Brain microvascular endothelial cell (primary cell): Measurements from ENCODE around the gene CTXN3.

ENCODE experiments used
- DNase-seq: peaks from one replicate; pipeline ENCODE4 v3.0.0-alpha.2; 2020
- H3K27ac ChIP-seq: fragments of 250-450 bp; sonication (Bioruptor Pico); 2 replicates; pipeline ENCODE4 v1.5.1; 2020; ENCODE audit warnings: mild to moderate bottlenecking, moderate library complexity
- H3K27me3 ChIP-seq: fragments of 250-450 bp; sonication (Bioruptor Pico); replicated peaks from 2 replicates; pipeline ENCODE4 v1.5.1; 2020; ENCODE audit warnings: mild to moderate bottlenecking
- H3K36me3 ChIP-seq: fragments of 250-450 bp; sonication (Bioruptor Pico); replicated peaks from 2 replicates; pipeline ENCODE4 v1.5.1; 2020; ENCODE audit warnings: mild to moderate bottlenecking
- H3K4me3 ChIP-seq: 2 replicates; pipeline ENCODE4 v1.5.1; 2011; ENCODE audit warnings: low read depth, mild to moderate bottlenecking, control low read depth, low read length, moderate library complexity
- in situ Hi-C: cut with HindIII; loops from 2 replicates; pipeline ENCODE4 v1.10.0; 2017; ENCODE audit warnings: low sequenced_read_pairs, low pct_ligation_motif_present
- TF ChIP-seq, protein P1 (sequence below): IDR thresholded peaks from 2 replicates; pipeline ENCODE4 v1.5.1; 2011; ENCODE audit warnings: low read depth, mild to moderate bottlenecking, moderate library complexity, low read length, control low read depth, inconsistent platforms; ENCODE audit errors: missing control alignments

Gene CTXN3

GRCh38 chr5:127649018-127649439, at the start of gene CTXN3:
CTXN3 (plus strand) TSS chr5:127649082; CDS start chr5:127657522, 8,440 bp downstream.
- TF ChIP-seq, protein P1, sequence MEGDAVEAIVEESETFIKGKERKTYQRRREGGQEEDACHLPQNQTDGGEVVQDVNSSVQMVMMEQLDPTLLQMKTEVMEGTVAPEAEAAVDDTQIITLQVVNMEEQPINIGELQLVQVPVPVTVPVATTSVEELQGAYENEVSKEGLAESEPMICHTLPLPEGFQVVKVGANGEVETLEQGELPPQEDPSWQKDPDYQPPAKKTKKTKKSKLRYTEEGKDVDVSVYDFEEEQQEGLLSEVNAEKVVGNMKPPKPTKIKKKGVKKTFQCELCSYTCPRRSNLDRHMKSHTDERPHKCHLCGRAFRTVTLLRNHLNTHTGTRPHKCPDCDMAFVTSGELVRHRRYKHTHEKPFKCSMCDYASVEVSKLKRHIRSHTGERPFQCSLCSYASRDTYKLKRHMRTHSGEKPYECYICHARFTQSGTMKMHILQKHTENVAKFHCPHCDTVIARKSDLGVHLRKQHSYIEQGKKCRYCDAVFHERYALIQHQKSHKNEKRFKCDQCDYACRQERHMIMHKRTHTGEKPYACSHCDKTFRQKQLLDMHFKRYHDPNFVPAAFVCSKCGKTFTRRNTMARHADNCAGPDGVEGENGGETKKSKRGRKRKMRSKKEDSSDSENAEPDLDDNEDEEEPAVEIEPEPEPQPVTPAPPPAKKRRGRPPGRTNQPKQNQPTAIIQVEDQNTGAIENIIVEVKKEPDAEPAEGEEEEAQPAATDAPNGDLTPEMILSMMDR, result no peak
- no peak for DNase-seq
- Histone ChIP-seq H3K4me3 (no peak within 1 kb of the TSS), H3K27me3 (no peaks in the 10 kb centered on the region), H3K36me3 (no peaks in the 10 kb centered on the region), H3K27ac (no peak within 1 kb of the TSS)
- in situ Hi-C loops, result no loop called here

DNA sequence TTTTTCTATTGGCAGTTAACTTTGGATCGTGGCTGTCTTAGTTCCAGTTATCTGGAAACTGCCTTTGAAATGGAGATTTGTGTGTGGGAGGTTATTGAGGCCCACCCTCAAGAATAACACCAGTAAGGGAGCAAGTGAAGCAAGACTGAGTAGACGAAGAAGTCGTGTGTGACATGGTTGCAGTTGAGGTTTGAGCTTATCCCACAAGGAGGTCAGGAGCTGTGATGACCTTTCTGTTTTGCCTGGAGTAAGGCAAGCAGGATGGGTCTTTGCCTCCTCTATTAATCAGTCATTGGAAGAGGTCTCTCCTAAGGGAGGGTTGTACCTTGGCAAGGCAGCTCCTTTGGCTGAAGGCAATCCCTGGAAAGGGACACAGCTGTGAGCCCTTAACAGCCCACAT, 49.6 kb upstream of the CTXN3 start:
- Histone ChIP-seq H3K27me3 (no peaks in the 10 kb centered on the region), H3K27ac (no peak overlapping the region), H3K36me3 (no peaks in the 10 kb centered on the region), H3K4me3 (no peak overlapping the region)
- TF ChIP-seq, protein P1, result no peak
- in situ Hi-C loops, result no loop called here
- no peak for DNase-seq

DNA sequence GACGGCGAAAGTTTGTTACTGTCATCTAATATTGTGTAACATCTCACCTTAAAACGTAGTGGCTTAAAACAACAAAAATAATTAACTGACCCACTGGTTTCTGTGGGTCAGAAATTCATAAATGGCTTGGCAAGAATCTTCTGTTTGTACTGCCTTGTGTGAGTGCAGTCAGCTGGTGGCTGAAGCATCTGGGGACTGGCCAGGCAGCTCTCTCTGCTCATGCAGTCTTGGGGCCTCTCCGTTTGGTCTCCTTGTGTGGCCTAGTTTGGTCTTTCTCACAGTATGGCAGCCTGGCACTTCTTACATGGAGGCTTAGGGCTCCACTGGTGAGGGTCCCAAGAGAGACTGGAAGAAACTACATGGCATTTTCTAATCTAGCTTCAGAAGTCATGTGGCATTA, 49.0 kb upstream of the CTXN3 start:
- no peak overlapping the region for H3K27ac ChIP-seq
- DNase-seq, result no peak
- no peaks in the 10 kb centered on the region for H3K36me3 ChIP-seq
- H3K27me3 ChIP-seq, result no peaks in the 10 kb centered on the region
- H3K4me3 ChIP-seq, result no peak overlapping the region
- in situ Hi-C loops, result no loop called here
- TF ChIP-seq, protein P1, result no peak

- no peak overlapping the region for H3K27ac ChIP-seq
- in situ Hi-C loops, result no loop called here
- H3K36me3 ChIP-seq, result no peaks in the 10 kb centered on the region
- H3K27me3 ChIP-seq, result no peaks in the 10 kb centered on the region
- no peak for DNase-seq
- TF ChIP-seq, protein P1, result no peak
- no peak overlapping the region for H3K4me3 ChIP-seq
These were observed 47.8 kb upstream of the CTXN3 start for GRCh38 chr5:127601111-127601510.

GRCh38 chr5:127601601-127602000, 47.3 kb upstream of the CTXN3 start:
- H3K27me3 ChIP-seq, result no peaks in the 10 kb centered on the region
- in situ Hi-C loops, result no loop called here
- no peaks in the 10 kb centered on the region for H3K36me3 ChIP-seq
- TF ChIP-seq, protein P1, result no peak
- no peak for DNase-seq
- no peak overlapping the region for H3K27ac ChIP-seq
- no peak overlapping the region for H3K4me3 ChIP-seq

- Histone ChIP-seq H3K27me3 (no peaks in the 10 kb centered on the region), H3K36me3 (no peaks in the 10 kb centered on the region), H3K4me3 (no peak overlapping the region), H3K27ac (no peak overlapping the region)
- in situ Hi-C loops, result no loop called here
- no peak for DNase-seq
- TF ChIP-seq, protein P1, result peak; percentile 26
These were observed 46.4 kb upstream of the CTXN3 start for GRCh38 chr5:127602481-127602880.
